ENCODE results near the gene KCNH5.

DNA sequence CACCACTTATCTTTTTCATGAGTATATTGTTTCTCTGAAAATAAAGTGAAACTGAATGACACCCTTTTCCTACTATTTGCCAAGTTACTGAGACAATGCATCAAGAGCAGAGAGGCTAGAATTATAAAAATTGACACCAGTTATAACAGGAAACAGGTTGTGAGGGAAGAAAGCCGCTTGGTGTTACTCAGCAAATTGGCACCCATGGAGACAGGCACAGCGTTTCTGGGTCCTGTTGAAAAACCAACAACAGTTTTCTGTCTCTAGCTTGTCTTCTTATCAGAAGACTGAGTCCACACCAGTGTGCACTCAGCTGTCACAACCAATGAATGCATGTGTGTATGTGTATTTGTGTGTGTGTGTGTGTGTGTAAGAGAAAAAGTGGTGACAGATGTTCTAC, 267.7 kb downstream of the KCNH5 start:
- TF ChIP-seq, protein P1, sequence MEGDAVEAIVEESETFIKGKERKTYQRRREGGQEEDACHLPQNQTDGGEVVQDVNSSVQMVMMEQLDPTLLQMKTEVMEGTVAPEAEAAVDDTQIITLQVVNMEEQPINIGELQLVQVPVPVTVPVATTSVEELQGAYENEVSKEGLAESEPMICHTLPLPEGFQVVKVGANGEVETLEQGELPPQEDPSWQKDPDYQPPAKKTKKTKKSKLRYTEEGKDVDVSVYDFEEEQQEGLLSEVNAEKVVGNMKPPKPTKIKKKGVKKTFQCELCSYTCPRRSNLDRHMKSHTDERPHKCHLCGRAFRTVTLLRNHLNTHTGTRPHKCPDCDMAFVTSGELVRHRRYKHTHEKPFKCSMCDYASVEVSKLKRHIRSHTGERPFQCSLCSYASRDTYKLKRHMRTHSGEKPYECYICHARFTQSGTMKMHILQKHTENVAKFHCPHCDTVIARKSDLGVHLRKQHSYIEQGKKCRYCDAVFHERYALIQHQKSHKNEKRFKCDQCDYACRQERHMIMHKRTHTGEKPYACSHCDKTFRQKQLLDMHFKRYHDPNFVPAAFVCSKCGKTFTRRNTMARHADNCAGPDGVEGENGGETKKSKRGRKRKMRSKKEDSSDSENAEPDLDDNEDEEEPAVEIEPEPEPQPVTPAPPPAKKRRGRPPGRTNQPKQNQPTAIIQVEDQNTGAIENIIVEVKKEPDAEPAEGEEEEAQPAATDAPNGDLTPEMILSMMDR (IDR thresholded peaks at IDR 0.05; ENCODE audit: poor library complexity) = no peak
- TF ChIP-seq EZH2 (IDR thresholded peaks at IDR 0.05; ENCODE audit: borderline replicate concordance) (no peak), EZH2phosphoT487 (IDR thresholded peaks at IDR 0.05; ENCODE audit: low read depth, severe bottlenecking, unreplicated experiment) (no peak)

Measured in hepatocyte (in vitro differentiated cells).